Measurements from ENCODE around the gene FURIN. TPM values are rescaled to one million over a fixed set of nuclear protein-coding genes. Genes with fewer than 3 reads are reported as not detected.
A peak's percentile ranks its signal among the peaks of the same experiment; 100 is the strongest.

The FURIN gene
- total and polyA plus RNA-seq, 4 donors = 57.1 to 159 (median 92.1) TPM

GRCh38 chr15:90902040-90902839 lies 33.9 kb downstream of the FURIN start:
- ATAC-seq (ENCODE audit: insufficient read depth, low FRiP score) (peak; percentile 88), DNase-seq (peak; percentile 88 to 92 (median 89))
- no peaks in the 10 kb centered on the region for H3K9me3 ChIP-seq (ENCODE audit: control insufficient read depth in 4 of 4, insufficient read depth in 3 of 4, low read length in 3 of 4)
- H3K36me3 ChIP-seq (ENCODE audit: control insufficient read depth in 4 of 4, insufficient read depth in 4 of 4, low read length in 4 of 4) = peaks cover 4 to 24% (median 14%) of the 10 kb centered on the region in 4 donors
- peaks cover 0 to 10% (median 3%) of the 10 kb centered on the region in 5 donors for H3K4me1 ChIP-seq (ENCODE audit: control insufficient read depth in 5 of 5, insufficient read depth in 5 of 5, low read length in 5 of 5)
- WGBS, 2 donors = 0 to 1% methylated on average over 59 to 71 of the region's 71 CpGs
- peak overlapping the region; percentile 41 to 81 for H3K9ac ChIP-seq (ENCODE audit: insufficient read depth in 1 of 2, low read length in 2 of 2)
- TF ChIP-seq CTCF (IDR thresholded peaks at IDR 0.05; ENCODE audit: control extremely low read depth, extremely low read depth) = peak; percentile 59
- H3K27me3 ChIP-seq (ENCODE audit: control insufficient read depth in 3 of 3, insufficient read depth in 3 of 3, low read length in 2 of 3) = no peaks in the 10 kb centered on the region
- H3K27ac ChIP-seq (ENCODE audit: low read depth in 1 of 2, low read length in 1 of 2) = peak overlapping the region; percentile 92 to 94
- H3K4me3 ChIP-seq = peak overlapping the region; percentile 80

GRCh38 chr15:90902840-90903732 lies 34.7 kb downstream of the FURIN start, which contains the start of gene MAN2A2:
Gene MAN2A2 (plus strand): TSS chr15:90903302. CDS start chr15:90904208, 906 bp downstream.
- no peak for TF ChIP-seq CTCF (IDR thresholded peaks at IDR 0.05; ENCODE audit: control extremely low read depth, extremely low read depth)
- peak; percentile 56 for ATAC-seq (ENCODE audit: insufficient read depth, low FRiP score)
- Histone ChIP-seq H3K36me3 (ENCODE audit: control insufficient read depth in 4 of 4, insufficient read depth in 4 of 4, low read length in 4 of 4) (peaks cover 4 to 29% (median 20%) of the 10 kb centered on the region in 4 donors), H3K27ac (ENCODE audit: low read depth in 1 of 2, low read length in 1 of 2) (peak within 1 kb of the TSS; percentile 94 to 95), H3K9ac (ENCODE audit: insufficient read depth in 1 of 2, low read length in 2 of 2) (peak within 1 kb of the TSS; percentile 41 to 81), H3K27me3 (ENCODE audit: control insufficient read depth in 3 of 3, insufficient read depth in 3 of 3, low read length in 2 of 3) (no peaks in the 10 kb centered on the region), H3K4me3 (peak within 1 kb of the TSS; percentile 80), H3K4me1 (ENCODE audit: control insufficient read depth in 5 of 5, insufficient read depth in 5 of 5, low read length in 5 of 5) (peaks cover 0 to 10% (median 3%) of the 10 kb centered on the region in 5 donors), H3K9me3 (ENCODE audit: control insufficient read depth in 4 of 4, insufficient read depth in 3 of 4, low read length in 3 of 4) (no peaks in the 10 kb centered on the region)
- peak; percentile 61 to 66 (median 63) for DNase-seq
- WGBS, 2 donors = 0 to 1% methylated on average over 69 to 81 of the region's 81 CpGs

GRCh38 chr15:90903733-90904536 lies 35.5 kb downstream of the FURIN start:
- no peak for ATAC-seq (ENCODE audit: insufficient read depth, low FRiP score)
- TF ChIP-seq CTCF (IDR thresholded peaks at IDR 0.05; ENCODE audit: control extremely low read depth, extremely low read depth) = no peak
- H3K27me3 ChIP-seq (ENCODE audit: control insufficient read depth in 3 of 3, insufficient read depth in 3 of 3, low read length in 2 of 3) = no peaks in the 10 kb centered on the region
- H3K4me3 ChIP-seq = no peak overlapping the region
- WGBS, 2 donors = 74 to 79% methylated on average over 18 of the region's 18 CpGs
- H3K27ac ChIP-seq (ENCODE audit: low read depth in 1 of 2, low read length in 1 of 2) = peak overlapping the region; percentile 30 to 94
- H3K4me1 ChIP-seq (ENCODE audit: control insufficient read depth in 5 of 5, insufficient read depth in 5 of 5, low read length in 5 of 5) = peaks cover 0 to 10% (median 3%) of the 10 kb centered on the region in 5 donors
- peak in 2 of 3 donors; percentile 15 to 35 for DNase-seq
- no peaks in the 10 kb centered on the region for H3K9me3 ChIP-seq (ENCODE audit: control insufficient read depth in 4 of 4, insufficient read depth in 3 of 4, low read length in 3 of 4)
- peak overlapping the region in 1 of 2 donors; percentile 70 for H3K9ac ChIP-seq (ENCODE audit: insufficient read depth in 1 of 2, low read length in 2 of 2)
- H3K36me3 ChIP-seq (ENCODE audit: control insufficient read depth in 4 of 4, insufficient read depth in 4 of 4, low read length in 4 of 4) = peaks cover 4 to 30% (median 20%) of the 10 kb centered on the region in 4 donors

Measured in lung (tissue), 12 donors.